ENCODE data around the gene AFF2. TPM values are rescaled to one million over a fixed set of nuclear protein-coding genes. Genes with fewer than 3 reads are reported as not detected.

The AFF2 gene
- total RNA-seq, 1 donor from 2014 or later: 3.3 TPM

GRCh38 chrX:148672517-148672916, 172.1 kb downstream of the AFF2 start:
- H3K36me3 Mint-ChIP-seq (ENCODE audit: low read depth): peaks cover 6% of the 10 kb centered on the region
- peaks cover 13% of the 10 kb centered on the region for H3K9me3 Mint-ChIP-seq
- no peak for DNase-seq (ENCODE audit: low spot score)
- H3K4me3 Mint-ChIP-seq (ENCODE audit: low read depth): no peak overlapping the region
- no peaks in the 10 kb centered on the region for H3K27me3 Mint-ChIP-seq (ENCODE audit: low read depth)
- H3K27ac Mint-ChIP-seq: no peak overlapping the region
- intact Hi-C loops (cut with micrococcal nuclease): no loop called here
- no peaks in the 10 kb centered on the region for H3K4me1 Mint-ChIP-seq (ENCODE audit: low read depth)

GRCh38 chrX:148681605-148682004, 181.2 kb downstream of the AFF2 start:
- H3K4me3 Mint-ChIP-seq (ENCODE audit: low read depth): no peak overlapping the region
- H3K36me3 Mint-ChIP-seq (ENCODE audit: low read depth): no peaks in the 10 kb centered on the region
- DNase-seq (ENCODE audit: low spot score): no peak
- intact Hi-C loops (cut with micrococcal nuclease): no loop called here
- H3K9me3 Mint-ChIP-seq: no peaks in the 10 kb centered on the region
- H3K27me3 Mint-ChIP-seq (ENCODE audit: low read depth): no peaks in the 10 kb centered on the region
- H3K4me1 Mint-ChIP-seq (ENCODE audit: low read depth): no peaks in the 10 kb centered on the region
- no peak overlapping the region for H3K27ac Mint-ChIP-seq

GRCh38 chrX:148682206-148682605, 181.8 kb downstream of the AFF2 start:
- Mint-ChIP-seq H3K4me1 (ENCODE audit: low read depth) (no peaks in the 10 kb centered on the region), H3K27me3 (ENCODE audit: low read depth) (no peaks in the 10 kb centered on the region), H3K4me3 (ENCODE audit: low read depth) (no peak overlapping the region), H3K9me3 (no peaks in the 10 kb centered on the region), H3K36me3 (ENCODE audit: low read depth) (no peaks in the 10 kb centered on the region), H3K27ac (no peak overlapping the region)
- intact Hi-C loops (cut with micrococcal nuclease): no loop called here
- DNase-seq (ENCODE audit: low spot score): no peak

GRCh38 chrX:148691456-148691855, 191.0 kb downstream of the AFF2 start:
- H3K9me3 Mint-ChIP-seq: no peaks in the 10 kb centered on the region

GRCh38 chrX:148695255-148695654, 194.8 kb downstream of the AFF2 start:
- H3K9me3 Mint-ChIP-seq: no peaks in the 10 kb centered on the region
- intact Hi-C loops (cut with micrococcal nuclease): no loop called here
- no peaks in the 10 kb centered on the region for H3K27me3 Mint-ChIP-seq (ENCODE audit: low read depth)
- DNase-seq (ENCODE audit: low spot score): no peak
- H3K4me1 Mint-ChIP-seq (ENCODE audit: low read depth): no peaks in the 10 kb centered on the region
- no peak overlapping the region for H3K27ac Mint-ChIP-seq
- H3K4me3 Mint-ChIP-seq (ENCODE audit: low read depth): no peak overlapping the region
- no peaks in the 10 kb centered on the region for H3K36me3 Mint-ChIP-seq (ENCODE audit: low read depth)

More at GRCh38 chrX:148691456-148691855, 191.0 kb downstream of the AFF2 start:
- Mint-ChIP-seq H3K36me3 (ENCODE audit: low read depth) (no peaks in the 10 kb centered on the region), H3K4me1 (ENCODE audit: low read depth) (no peaks in the 10 kb centered on the region), H3K27me3 (ENCODE audit: low read depth) (no peaks in the 10 kb centered on the region), H3K27ac (no peak overlapping the region), H3K4me3 (ENCODE audit: low read depth) (no peak overlapping the region)
- DNase-seq (ENCODE audit: low spot score): no peak
- intact Hi-C loops (cut with micrococcal nuclease): no loop called here

- Mint-ChIP-seq H3K9me3 (no peaks in the 10 kb centered on the region), H3K27ac (no peak overlapping the region), H3K4me1 (ENCODE audit: low read depth) (no peaks in the 10 kb centered on the region), H3K4me3 (ENCODE audit: low read depth) (no peak overlapping the region), H3K36me3 (ENCODE audit: low read depth) (no peaks in the 10 kb centered on the region), H3K27me3 (ENCODE audit: low read depth) (no peaks in the 10 kb centered on the region)
- intact Hi-C loops (cut with micrococcal nuclease): no loop called here
- no peak for DNase-seq (ENCODE audit: low spot score)
These were observed 197.8 kb downstream of the AFF2 start for GRCh38 chrX:148698221-148698620.

GRCh38 chrX:148700021-148700420, 199.6 kb downstream of the AFF2 start:
- DNase-seq (ENCODE audit: low spot score): no peak
- Mint-ChIP-seq H3K27me3 (ENCODE audit: low read depth) (no peaks in the 10 kb centered on the region), H3K4me3 (ENCODE audit: low read depth) (no peak overlapping the region), H3K4me1 (ENCODE audit: low read depth) (no peaks in the 10 kb centered on the region), H3K36me3 (ENCODE audit: low read depth) (no peaks in the 10 kb centered on the region), H3K27ac (no peak overlapping the region), H3K9me3 (no peaks in the 10 kb centered on the region)
- intact Hi-C loops (cut with micrococcal nuclease): no loop called here

- intact Hi-C loops (cut with micrococcal nuclease): no loop called here
- Mint-ChIP-seq H3K4me1 (ENCODE audit: low read depth) (no peaks in the 10 kb centered on the region), H3K27me3 (ENCODE audit: low read depth) (no peaks in the 10 kb centered on the region), H3K9me3 (no peaks in the 10 kb centered on the region), H3K27ac (no peak overlapping the region), H3K4me3 (ENCODE audit: low read depth) (no peak overlapping the region), H3K36me3 (ENCODE audit: low read depth) (no peaks in the 10 kb centered on the region)
- no peak for DNase-seq (ENCODE audit: low spot score)
These were observed 213.6 kb downstream of the AFF2 start for GRCh38 chrX:148713981-148714380.

GRCh38 chrX:148715361-148715760, 214.9 kb downstream of the AFF2 start:
- no peak overlapping the region for H3K4me3 Mint-ChIP-seq (ENCODE audit: low read depth)
- intact Hi-C loops (cut with micrococcal nuclease): no loop called here
- H3K36me3 Mint-ChIP-seq (ENCODE audit: low read depth): no peaks in the 10 kb centered on the region
- no peak overlapping the region for H3K27ac Mint-ChIP-seq
- H3K4me1 Mint-ChIP-seq (ENCODE audit: low read depth): no peaks in the 10 kb centered on the region
- DNase-seq (ENCODE audit: low spot score): no peak
- H3K9me3 Mint-ChIP-seq: no peaks in the 10 kb centered on the region
- H3K27me3 Mint-ChIP-seq (ENCODE audit: low read depth): no peaks in the 10 kb centered on the region

GRCh38 chrX:148722966-148723365, 222.5 kb downstream of the AFF2 start:
- intact Hi-C loops (cut with micrococcal nuclease): no loop called here
- no peak for DNase-seq (ENCODE audit: low spot score)
- H3K4me1 Mint-ChIP-seq (ENCODE audit: low read depth): no peaks in the 10 kb centered on the region
- no peaks in the 10 kb centered on the region for H3K9me3 Mint-ChIP-seq
- H3K4me3 Mint-ChIP-seq (ENCODE audit: low read depth): no peak overlapping the region
- H3K27ac Mint-ChIP-seq: no peak overlapping the region
- H3K36me3 Mint-ChIP-seq (ENCODE audit: low read depth): no peaks in the 10 kb centered on the region
- H3K27me3 Mint-ChIP-seq (ENCODE audit: low read depth): no peaks in the 10 kb centered on the region

- no peaks in the 10 kb centered on the region for H3K27me3 Mint-ChIP-seq (ENCODE audit: low read depth)
- H3K27ac Mint-ChIP-seq: no peak overlapping the region
- no peaks in the 10 kb centered on the region for H3K36me3 Mint-ChIP-seq (ENCODE audit: low read depth)
- H3K4me3 Mint-ChIP-seq (ENCODE audit: low read depth): no peak overlapping the region
- H3K9me3 Mint-ChIP-seq: no peaks in the 10 kb centered on the region
- intact Hi-C loops (cut with micrococcal nuclease): no loop called here
- H3K4me1 Mint-ChIP-seq (ENCODE audit: low read depth): no peaks in the 10 kb centered on the region
- DNase-seq (ENCODE audit: low spot score): no peak
These were observed 223.1 kb downstream of the AFF2 start for GRCh38 chrX:148723551-148723950.

GRCh38 chrX:148728901-148729300, 228.5 kb downstream of the AFF2 start:
- Mint-ChIP-seq H3K36me3 (ENCODE audit: low read depth) (no peaks in the 10 kb centered on the region), H3K27ac (no peak overlapping the region), H3K9me3 (no peaks in the 10 kb centered on the region), H3K27me3 (ENCODE audit: low read depth) (no peaks in the 10 kb centered on the region), H3K4me3 (ENCODE audit: low read depth) (no peak overlapping the region), H3K4me1 (ENCODE audit: low read depth) (no peaks in the 10 kb centered on the region)
- intact Hi-C loops (cut with micrococcal nuclease): no loop called here
- no peak for DNase-seq (ENCODE audit: low spot score)

GRCh38 chrX:148732743-148733142, 232.3 kb downstream of the AFF2 start:
- intact Hi-C loops (cut with micrococcal nuclease): no loop called here
- H3K4me1 Mint-ChIP-seq (ENCODE audit: low read depth): no peaks in the 10 kb centered on the region
- no peaks in the 10 kb centered on the region for H3K36me3 Mint-ChIP-seq (ENCODE audit: low read depth)
- no peaks in the 10 kb centered on the region for H3K9me3 Mint-ChIP-seq
- no peaks in the 10 kb centered on the region for H3K27me3 Mint-ChIP-seq (ENCODE audit: low read depth)
- H3K27ac Mint-ChIP-seq: no peak overlapping the region
- H3K4me3 Mint-ChIP-seq (ENCODE audit: low read depth): no peak overlapping the region
- no peak for DNase-seq (ENCODE audit: low spot score)

- Mint-ChIP-seq H3K36me3 (ENCODE audit: low read depth) (no peaks in the 10 kb centered on the region), H3K27ac (no peak overlapping the region), H3K9me3 (no peaks in the 10 kb centered on the region), H3K4me1 (ENCODE audit: low read depth) (peaks cover 5% of the 10 kb centered on the region), H3K27me3 (ENCODE audit: low read depth) (no peaks in the 10 kb centered on the region), H3K4me3 (ENCODE audit: low read depth) (no peak overlapping the region)
- DNase-seq (ENCODE audit: low spot score): no peak
- intact Hi-C loops (cut with micrococcal nuclease): no loop called here
These were observed 241.0 kb downstream of the AFF2 start for GRCh38 chrX:148741441-148741840.

Data from activated T-helper 2 cell treated with anti-CD3 and anti-CD28 coated beads, Interferon-gamma antibody, Interleukin-2, Interleukin-4, amounts not matched to agents 10 μg/mL and 5 μg/mL and 100 μg/mL, durations not matched to agents 14 hours and 24 hours and 36 hours (primary cell).